ENCODE results near the gene RUNDC1.
"Not testable (repeated sequence)": the region's sequence is repeated elsewhere in the genome, so short reads cannot be mapped to it uniquely, and the experiment has no call there.

Gene RUNDC1

GRCh38 chr17:42980766-42981397 lies 517 bp downstream of the RUNDC1 start:
- DNase-seq (ENCODE audit: extremely low read depth, low read depth): no peak
- TF ChIP-seq, protein P1, sequence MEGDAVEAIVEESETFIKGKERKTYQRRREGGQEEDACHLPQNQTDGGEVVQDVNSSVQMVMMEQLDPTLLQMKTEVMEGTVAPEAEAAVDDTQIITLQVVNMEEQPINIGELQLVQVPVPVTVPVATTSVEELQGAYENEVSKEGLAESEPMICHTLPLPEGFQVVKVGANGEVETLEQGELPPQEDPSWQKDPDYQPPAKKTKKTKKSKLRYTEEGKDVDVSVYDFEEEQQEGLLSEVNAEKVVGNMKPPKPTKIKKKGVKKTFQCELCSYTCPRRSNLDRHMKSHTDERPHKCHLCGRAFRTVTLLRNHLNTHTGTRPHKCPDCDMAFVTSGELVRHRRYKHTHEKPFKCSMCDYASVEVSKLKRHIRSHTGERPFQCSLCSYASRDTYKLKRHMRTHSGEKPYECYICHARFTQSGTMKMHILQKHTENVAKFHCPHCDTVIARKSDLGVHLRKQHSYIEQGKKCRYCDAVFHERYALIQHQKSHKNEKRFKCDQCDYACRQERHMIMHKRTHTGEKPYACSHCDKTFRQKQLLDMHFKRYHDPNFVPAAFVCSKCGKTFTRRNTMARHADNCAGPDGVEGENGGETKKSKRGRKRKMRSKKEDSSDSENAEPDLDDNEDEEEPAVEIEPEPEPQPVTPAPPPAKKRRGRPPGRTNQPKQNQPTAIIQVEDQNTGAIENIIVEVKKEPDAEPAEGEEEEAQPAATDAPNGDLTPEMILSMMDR (IDR thresholded peaks at IDR 0.05; ENCODE audit: low read depth, low read length): no peak; the same call in 1 of the 2 replicates

DNA sequence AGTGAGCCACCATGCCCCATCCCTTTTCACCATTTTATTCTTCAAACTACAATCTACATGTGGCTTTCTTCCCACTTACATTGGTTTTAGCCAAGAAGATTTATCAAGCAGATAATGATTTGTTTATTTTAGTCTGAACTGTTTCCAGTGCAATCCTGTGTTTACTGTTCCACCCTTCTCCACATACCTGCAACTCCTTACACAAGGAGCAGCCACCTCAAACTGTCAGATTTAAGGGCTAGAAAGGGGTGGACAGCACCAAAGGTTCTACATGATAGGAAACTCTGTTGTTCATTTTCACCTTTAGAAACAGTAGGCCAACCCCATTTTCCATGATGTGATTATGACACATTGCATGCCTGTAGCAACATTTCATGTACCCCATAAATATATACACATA lies 1.9 kb downstream of the RUNDC1 start:
- TF ChIP-seq, protein P1 (IDR thresholded peaks at IDR 0.05; ENCODE audit: low read depth, low read length): no peak
- no peak for DNase-seq (ENCODE audit: extremely low read depth, low read depth)

- no peak for DNase-seq (ENCODE audit: extremely low read depth, low read depth)
- TF ChIP-seq, protein P1 (IDR thresholded peaks at IDR 0.05; ENCODE audit: low read depth, low read length): no peak
Measured at GRCh38 chr17:42985225-42985624, 4.9 kb downstream of the RUNDC1 start.

DNA sequence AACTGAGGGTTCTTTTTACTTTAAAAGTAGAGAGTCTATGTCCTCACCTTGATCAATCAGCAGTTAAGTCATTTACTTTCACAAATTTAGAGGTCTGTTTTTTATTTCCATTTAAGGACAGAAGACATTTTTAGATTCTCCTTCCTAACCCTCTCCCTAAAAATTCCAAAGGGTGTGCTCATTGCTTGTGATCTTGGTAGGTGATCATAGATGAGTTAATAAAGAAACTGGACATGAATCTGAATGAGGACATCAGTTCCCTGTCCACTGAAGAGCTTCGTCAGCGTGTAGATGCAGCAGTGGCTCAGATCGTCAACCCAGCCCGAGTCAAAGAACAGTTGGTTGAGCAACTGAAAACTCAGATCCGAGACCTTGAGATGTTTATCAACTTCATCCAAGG lies 8.8 kb downstream of the RUNDC1 start:
- no peak for DNase-seq (ENCODE audit: extremely low read depth, low read depth)
- TF ChIP-seq, protein P1 (IDR thresholded peaks at IDR 0.05; ENCODE audit: low read depth, low read length): no peak

- TF ChIP-seq, protein P1 (IDR thresholded peaks at IDR 0.05; ENCODE audit: low read depth, low read length): no peak
- DNase-seq (ENCODE audit: extremely low read depth, low read depth): no peak
Measured at GRCh38 chr17:42989726-42990652, 9.6 kb downstream of the RUNDC1 start.

DNA sequence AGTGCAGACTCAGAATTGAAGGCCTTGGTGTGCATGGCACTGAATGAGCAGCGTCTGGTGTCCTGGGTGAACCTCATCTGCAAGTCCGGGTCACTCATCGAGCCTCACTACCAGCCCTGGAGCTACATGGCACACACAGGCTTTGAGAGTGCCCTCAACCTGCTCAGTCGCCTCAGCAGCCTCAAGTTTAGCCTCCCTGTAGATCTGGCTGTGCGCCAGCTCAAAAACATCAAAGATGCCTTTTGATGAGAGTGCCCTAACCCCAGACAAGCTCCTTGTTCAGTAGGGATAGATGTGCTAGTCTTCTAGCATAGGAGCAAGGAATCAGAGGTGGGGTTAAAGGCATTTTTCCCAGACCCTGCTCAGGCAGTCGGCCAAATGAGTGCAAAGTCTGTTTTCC lies 11.1 kb downstream of the RUNDC1 start:
- DNase-seq (ENCODE audit: extremely low read depth, low read depth): no peak
- TF ChIP-seq, protein P1 (IDR thresholded peaks at IDR 0.05; ENCODE audit: low read depth, low read length): no peak

DNA sequence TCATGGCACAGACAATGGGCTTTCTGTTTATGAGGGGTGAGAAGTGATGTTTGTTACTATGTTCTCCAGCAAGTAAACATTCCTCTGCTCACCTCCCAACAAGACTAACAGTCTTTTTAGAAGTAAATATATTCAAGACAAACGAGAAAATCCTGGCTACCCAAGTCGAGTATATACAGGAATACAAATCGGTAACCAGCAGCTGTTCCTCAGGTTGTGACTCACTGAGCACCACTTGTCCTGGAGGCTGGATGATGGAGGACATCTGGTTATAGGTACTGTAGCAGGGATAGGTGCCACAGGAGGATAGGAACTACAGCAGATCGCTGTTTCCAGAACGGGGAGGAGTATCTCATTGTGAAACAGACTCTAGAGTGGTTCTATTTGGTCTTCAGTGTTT lies 12.5 kb downstream of the RUNDC1 start:
- TF ChIP-seq, protein P1 (IDR thresholded peaks at IDR 0.05; ENCODE audit: low read depth, low read length): no peak
- no peak for DNase-seq (ENCODE audit: extremely low read depth, low read depth)

GRCh38 chr17:42993913-42994312 lies 13.5 kb downstream of the RUNDC1 start:
- DNase-seq (ENCODE audit: extremely low read depth, low read depth): not testable (repeated sequence)

Data from AG09319 (cell line).